A549 (cell line): Measurements from ENCODE around the gene PDE4D. TPM values are rescaled to one million over a fixed set of nuclear protein-coding genes. Genes with fewer than 3 reads are reported as not detected.

Source experiments
- ATAC-seq, 2 experiments: fragments of 200-7000 bp in 1 of 2; fragments of >200 bp in 1 of 2; cut with Nextera tagmentation in 1 of 2; cut with Tn5 transposase in 1 of 2; 3 replicates each; pipeline versions ENCODE4 v1.8.0 to v1.9.1; 2018 to 2020; ENCODE audit warnings: mild to moderate bottlenecking in 1 of 2, moderate library complexity in 1 of 2
- CTCF ChIA-PET: fragments of 300-600 bp; sonication (Branson Sonifier 250); formaldehyde crosslinking; extraction: SDS; loops from one replicate; lab custom pipeline; 2021; ENCODE audit warnings: antibody characterized with exemption, inconsistent platforms; lab: Yijun Ruan, JAX
- POLR2A ChIA-PET: fragments of 350-600 bp; formaldehyde crosslinking; extraction: SDS; loops from one replicate; lab custom pipeline; 2021; ENCODE audit warnings: antibody characterized with exemption, inconsistent platforms; lab: Yijun Ruan, JAX
- DNase-seq, 2 experiments: peaks; one replicate each; pipeline versions ENCODE4 v3.0.0 to v3.0.0-alpha.2; 2011 to 2016; ENCODE audit warnings: low read depth in 1 of 2, low spot score in 1 of 2
- FAIRE-seq: peaks from 2 replicates; lab custom pipeline; 2011; peaks lifted over from hg19 to GRCh38; lab: Jason Lieb, UNC
- H3K27ac ChIP-seq, 2 experiments: fragments of >200 bp; sonication (Bioruptor Twin); formaldehyde crosslinking; 3 replicates each; pipeline ENCODE4 v1.5.1; 2016 to 2017
- H3K4me1 ChIP-seq: fragments of >200 bp; sonication (Bioruptor Twin); formaldehyde crosslinking; 3 replicates; pipeline ENCODE4 v1.6.1; 2016
- H3K4me2 ChIP-seq: fragments of >200 bp; sonication (Bioruptor Twin); formaldehyde crosslinking; 3 replicates; pipeline ENCODE4 v1.6.1; 2016
- H3K4me3 ChIP-seq: fragments of >200 bp; sonication (Bioruptor Twin); formaldehyde crosslinking; 3 replicates; pipeline ENCODE4 v1.5.1; 2016
- H3K9me3 ChIP-seq: fragments of >200 bp; sonication (Bioruptor Twin); formaldehyde crosslinking; 3 replicates; pipeline ENCODE4 v1.6.1; 2016
- BHLHE40 ChIP-seq: IDR thresholded peaks from 2 replicates; pipeline ENCODE4 v1.6.1; 2012; ENCODE audit warnings: low read depth, low read length, inconsistent platforms
- CBX8 ChIP-seq: fragments of 200-600 bp; sonication (generic); IDR thresholded peaks from 2 replicates; pipeline ENCODE4 v1.6.1; 2016
- CEBPB ChIP-seq, 2 experiments: fragments of >200 bp in 1 of 2; sonication (Bioruptor Twin) in 1 of 2; formaldehyde crosslinking in 1 of 2; IDR thresholded peaks; 2 replicates each; pipeline ENCODE4 v1.6.1; 2012 to 2016
- EHF ChIP-seq: fragments of 250-450 bp; sonication (Bioruptor Pico); IDR thresholded peaks from 2 replicates; pipeline ENCODE4 v1.5.0; 2020; ENCODE audit warnings: mild to moderate bottlenecking
- EHMT2 ChIP-seq: fragments of 200-600 bp; sonication (generic); IDR thresholded peaks from 2 replicates; pipeline ENCODE4 v1.6.1; 2016; ENCODE audit warnings: antibody characterized with exemption, low read depth, mild to moderate bottlenecking, moderate library complexity
- FOSB ChIP-seq: fragments of 250-450 bp; sonication (Bioruptor Pico); IDR thresholded peaks from 2 replicates; pipeline ENCODE4 v1.5.0; 2020; ENCODE audit warnings: mild to moderate bottlenecking, moderate library complexity
- FOSL2 ChIP-seq, 2 experiments: fragments of 450-650 bp in 1 of 2; fragments of >200 bp in 1 of 2; sonication (Bioruptor Twin) in 1 of 2; formaldehyde crosslinking; IDR thresholded peaks; 2 replicates each; pipeline versions ENCODE4 v1.5.0 to v1.6.1; 2016 to 2020; ENCODE audit warnings: mild to moderate bottlenecking in 1 of 2, moderate library complexity in 1 of 2
- GATA3 ChIP-seq: IDR thresholded peaks from 2 replicates; pipeline ENCODE4 v1.6.1; 2012; ENCODE audit warnings: borderline replicate concordance
- KDM5A ChIP-seq: fragments of 200-600 bp; sonication (generic); IDR thresholded peaks from 2 replicates; pipeline ENCODE4 v1.6.1; 2016; ENCODE audit warnings: antibody characterized with exemption, mild to moderate bottlenecking
- NPAS2 ChIP-seq: fragments of 250-450 bp; sonication (Bioruptor Pico); IDR thresholded peaks from 2 replicates; pipeline ENCODE4 v1.8.0; 2022; ENCODE audit warnings: mild to moderate bottlenecking, moderate library complexity, borderline replicate concordance
- POLR2A ChIP-seq: IDR thresholded peaks from 2 replicates; pipeline ENCODE4 v1.6.1; 2012; ENCODE audit warnings: mild to moderate bottlenecking, low read length
- RARB ChIP-seq: fragments of 250-450 bp; sonication (Bioruptor Pico); IDR thresholded peaks from 2 replicates; pipeline ENCODE4 v1.8.0; 2021; ENCODE audit warnings: mild to moderate bottlenecking, moderate library complexity
- RFX5 ChIP-seq: fragments of 450-650 bp; IDR thresholded peaks from 2 replicates; pipeline ENCODE4 v1.7.1; 2014; ENCODE audit warnings: antibody characterized with exemption, mild to moderate bottlenecking, moderate library complexity
- RNF2 ChIP-seq: fragments of 200-600 bp; sonication (generic); IDR thresholded peaks from 2 replicates; pipeline ENCODE4 v1.6.1; 2016; ENCODE audit warnings: low read depth, mild to moderate bottlenecking, antibody characterized with exemption, moderate library complexity, borderline replicate concordance
- ZFP36 ChIP-seq: fragments of 450-650 bp; IDR thresholded peaks from 2 replicates; pipeline ENCODE4 v1.6.1; 2014; ENCODE audit warnings: borderline replicate concordance; ENCODE audit not compliant: partially characterized antibody
- ZNF302 ChIP-seq: fragments of 250-450 bp; sonication (Bioruptor Pico); IDR thresholded peaks from 2 replicates; pipeline ENCODE4 v1.9.0; 2021; ENCODE audit warnings: inconsistent platforms, mild to moderate bottlenecking, moderate library complexity
- WGBS: methylation state at CpG from one replicate; pipeline ENCODE4 v1.1.6; 2017; ENCODE audit errors: missing lambda C conversion rate; 5-methylcytosine and 5-hydroxymethylcytosine counted together
- polyA plus RNA-seq, 4 experiments: library from polyadenylated mRNA; depleted of rRNA in 3 of 4; stranded (reverse); fragments of >200 nt; fragmentation: RNase III in 1 of 4; extraction: RNeasy Plus Mini Kit Qiagen cat#74134 plus additional on column Dnase treatment in 1 of 4; gene quantifications; 2 replicates in 3 of 4; 3 replicates in 1 of 4; pipeline ENCODE4 v1.2.3, GENCODE V29; 2011 to 2017
- TF ChIP-seq, protein P1 (sequence below): fragments of 200-600 bp; sonication (generic); IDR thresholded peaks from 2 replicates; pipeline ENCODE4 v1.6.1; 2016; ENCODE audit warnings: antibody characterized with exemption, mild to moderate bottlenecking, moderate library complexity
- TF ChIP-seq, protein P2 (sequence below): fragments of >200 bp; sonication (Bioruptor Twin); formaldehyde crosslinking; IDR thresholded peaks from 2 replicates; pipeline ENCODE4 v1.6.1; 2016
- TF ChIP-seq, protein P3 (sequence below): fragments of 150-350 bp; IDR thresholded peaks from 2 replicates; pipeline ENCODE4 v1.6.1; 2014; ENCODE audit warnings: low read depth, mild to moderate bottlenecking, low read length
- TF ChIP-seq, protein P4 (sequence below): fragments of >200 bp; sonication (Bioruptor Twin); formaldehyde crosslinking; IDR thresholded peaks from 3 replicates; pipeline ENCODE4 v1.6.1; 2016

The PDE4D gene
- polyA plus RNA-seq, 2 of the 4 experiments (the other 2 are of a cell fraction), result 74.0 to 213 TPM

DNA sequence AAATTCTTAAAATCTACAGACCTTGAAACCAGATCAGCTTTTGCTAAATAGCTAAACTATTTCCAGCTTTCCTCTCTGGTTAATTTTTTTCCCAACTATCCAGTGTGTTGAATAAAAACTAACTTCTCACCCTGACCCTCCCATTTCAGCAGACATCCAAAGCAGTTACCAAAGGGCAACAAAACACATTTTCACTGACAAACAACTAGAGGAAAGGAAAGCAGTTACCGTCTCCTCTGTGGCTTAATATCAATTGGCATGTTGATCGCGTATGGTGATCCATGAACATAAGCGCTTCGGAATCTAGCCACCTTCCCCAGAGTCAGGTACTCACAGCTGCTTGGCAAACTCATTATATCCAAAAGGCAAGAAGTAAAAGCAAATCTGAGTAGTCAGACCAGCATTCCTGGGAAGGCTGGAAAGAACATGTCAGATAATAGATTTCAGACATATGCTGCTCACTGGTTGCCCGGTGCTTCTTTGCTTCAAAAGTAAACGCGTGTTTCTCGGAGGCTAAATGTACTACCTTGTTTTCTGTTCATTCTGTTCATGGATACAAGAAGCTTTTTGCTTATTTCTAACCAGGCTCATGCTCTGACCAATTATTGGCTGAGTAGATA is 463.4 kb downstream of the PDE4D start:
- ATAC-seq, result no peak

DNA sequence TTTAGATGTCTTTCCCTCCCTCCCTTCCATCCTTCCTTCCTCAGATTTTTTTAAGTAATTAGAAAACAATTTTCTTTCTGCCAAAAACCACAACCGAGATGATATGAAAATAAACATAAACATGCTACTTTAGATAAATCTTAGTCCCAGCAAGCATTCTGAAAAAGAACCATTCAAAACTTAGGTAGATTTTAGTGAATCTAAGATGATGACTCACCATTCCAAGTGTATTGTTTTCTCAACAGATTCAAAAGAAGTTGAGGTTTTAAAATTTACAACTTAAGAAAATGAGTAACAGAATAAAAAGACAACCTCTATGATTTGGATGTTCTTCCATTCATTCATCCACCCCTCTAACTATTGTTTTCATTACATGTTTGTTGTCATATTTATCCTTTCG is 465.1 kb downstream of the PDE4D start:
- CTCF ChIA-PET, result no interaction called here
- ATAC-seq (no peak), FAIRE-seq (no peak), DNase-seq (no peak)
- no peak overlapping the region for H3K4me3 ChIP-seq
- H3K9me3 ChIP-seq, result no peaks in the 10 kb centered on the region
- no peak for TF ChIP-seq RNF2
- no peak for TF ChIP-seq FOSB (CRISPR knock-in tag)
- TF ChIP-seq FOSL2 (IDR thresholded peaks at IDR 0.05), result no peak
- peak; percentile 87 for TF ChIP-seq FOSL2 (CRISPR knock-in tag; IDR thresholded peaks at IDR 0.05)
- no peak for TF ChIP-seq GATA3
- TF ChIP-seq ZNF302 (CRISPR knock-in tag), result no peak
- 75% methylated on average over 2 of the region's 2 CpGs for WGBS
- H3K27ac ChIP-seq, result no peak overlapping the region
- POLR2A ChIA-PET, result no interaction called here
- H3K4me2 ChIP-seq, result peak overlapping the region; percentile 10; the same call in 1 of the 3 replicates
- peaks cover 53% of the 10 kb centered on the region for H3K4me1 ChIP-seq

More for the DNA sequence above, 463.4 kb downstream of the PDE4D start:
- Histone ChIP-seq H3K4me3 (no peak overlapping the region), H3K27ac (no peak overlapping the region), H3K4me2 (no peak overlapping the region), H3K9me3 (no peaks in the 10 kb centered on the region), H3K4me1 (peaks cover 49% of the 10 kb centered on the region)
- DNase-seq (no peak), FAIRE-seq (no peak)
- 94% methylated on average over 9 of the region's 9 CpGs for WGBS
- CTCF ChIA-PET, result no interaction called here
- POLR2A ChIA-PET, result no interaction called here
- TF ChIP-seq, protein P1, sequence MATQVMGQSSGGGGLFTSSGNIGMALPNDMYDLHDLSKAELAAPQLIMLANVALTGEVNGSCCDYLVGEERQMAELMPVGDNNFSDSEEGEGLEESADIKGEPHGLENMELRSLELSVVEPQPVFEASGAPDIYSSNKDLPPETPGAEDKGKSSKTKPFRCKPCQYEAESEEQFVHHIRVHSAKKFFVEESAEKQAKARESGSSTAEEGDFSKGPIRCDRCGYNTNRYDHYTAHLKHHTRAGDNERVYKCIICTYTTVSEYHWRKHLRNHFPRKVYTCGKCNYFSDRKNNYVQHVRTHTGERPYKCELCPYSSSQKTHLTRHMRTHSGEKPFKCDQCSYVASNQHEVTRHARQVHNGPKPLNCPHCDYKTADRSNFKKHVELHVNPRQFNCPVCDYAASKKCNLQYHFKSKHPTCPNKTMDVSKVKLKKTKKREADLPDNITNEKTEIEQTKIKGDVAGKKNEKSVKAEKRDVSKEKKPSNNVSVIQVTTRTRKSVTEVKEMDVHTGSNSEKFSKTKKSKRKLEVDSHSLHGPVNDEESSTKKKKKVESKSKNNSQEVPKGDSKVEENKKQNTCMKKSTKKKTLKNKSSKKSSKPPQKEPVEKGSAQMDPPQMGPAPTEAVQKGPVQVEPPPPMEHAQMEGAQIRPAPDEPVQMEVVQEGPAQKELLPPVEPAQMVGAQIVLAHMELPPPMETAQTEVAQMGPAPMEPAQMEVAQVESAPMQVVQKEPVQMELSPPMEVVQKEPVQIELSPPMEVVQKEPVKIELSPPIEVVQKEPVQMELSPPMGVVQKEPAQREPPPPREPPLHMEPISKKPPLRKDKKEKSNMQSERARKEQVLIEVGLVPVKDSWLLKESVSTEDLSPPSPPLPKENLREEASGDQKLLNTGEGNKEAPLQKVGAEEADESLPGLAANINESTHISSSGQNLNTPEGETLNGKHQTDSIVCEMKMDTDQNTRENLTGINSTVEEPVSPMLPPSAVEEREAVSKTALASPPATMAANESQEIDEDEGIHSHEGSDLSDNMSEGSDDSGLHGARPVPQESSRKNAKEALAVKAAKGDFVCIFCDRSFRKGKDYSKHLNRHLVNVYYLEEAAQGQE, result no peak
- TF ChIP-seq CBX8 (no peak), ZFP36 (no peak), RARB (CRISPR knock-in tag) (no peak), ZNF302 (CRISPR knock-in tag) (no peak)
- TF ChIP-seq, protein P2, sequence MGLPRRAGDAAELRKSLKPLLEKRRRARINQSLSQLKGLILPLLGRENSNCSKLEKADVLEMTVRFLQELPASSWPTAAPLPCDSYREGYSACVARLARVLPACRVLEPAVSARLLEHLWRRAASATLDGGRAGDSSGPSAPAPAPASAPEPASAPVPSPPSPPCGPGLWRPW, result no peak
- TF ChIP-seq, protein P3, sequence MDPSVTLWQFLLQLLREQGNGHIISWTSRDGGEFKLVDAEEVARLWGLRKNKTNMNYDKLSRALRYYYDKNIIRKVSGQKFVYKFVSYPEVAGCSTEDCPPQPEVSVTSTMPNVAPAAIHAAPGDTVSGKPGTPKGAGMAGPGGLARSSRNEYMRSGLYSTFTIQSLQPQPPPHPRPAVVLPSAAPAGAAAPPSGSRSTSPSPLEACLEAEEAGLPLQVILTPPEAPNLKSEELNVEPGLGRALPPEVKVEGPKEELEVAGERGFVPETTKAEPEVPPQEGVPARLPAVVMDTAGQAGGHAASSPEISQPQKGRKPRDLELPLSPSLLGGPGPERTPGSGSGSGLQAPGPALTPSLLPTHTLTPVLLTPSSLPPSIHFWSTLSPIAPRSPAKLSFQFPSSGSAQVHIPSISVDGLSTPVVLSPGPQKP, result no peak

DNA sequence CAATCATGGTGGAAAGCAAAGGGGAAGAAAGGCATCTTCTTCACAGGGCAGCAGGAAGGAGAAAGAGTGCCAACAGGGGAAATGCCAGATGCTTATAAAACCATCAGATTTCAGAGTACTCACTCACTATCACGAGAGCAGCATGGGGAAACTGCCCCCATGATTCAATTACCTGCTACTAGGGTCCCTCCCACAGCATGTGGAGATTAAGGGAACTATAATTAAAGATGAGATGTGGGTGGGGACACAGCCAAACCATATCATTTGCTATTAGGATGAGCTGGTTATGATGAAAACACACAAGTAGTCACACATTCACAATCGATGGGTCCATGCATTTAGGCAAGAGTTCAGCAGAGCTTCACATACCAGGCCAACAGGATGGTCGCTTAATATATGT is 469.0 kb downstream of the PDE4D start:
- H3K9me3 ChIP-seq, result no peaks in the 10 kb centered on the region
- TF ChIP-seq GATA3 (no peak), EHF (CRISPR knock-in tag) (no peak), CEBPB (IDR thresholded peaks at IDR 0.05) (no peak), ZNF302 (CRISPR knock-in tag) (no peak), NPAS2 (CRISPR knock-in tag) (no peak), BHLHE40 (no peak), POLR2A (no peak), RFX5 (no peak), KDM5A (no peak), EHMT2 (no peak)
- TF ChIP-seq, protein P4, sequence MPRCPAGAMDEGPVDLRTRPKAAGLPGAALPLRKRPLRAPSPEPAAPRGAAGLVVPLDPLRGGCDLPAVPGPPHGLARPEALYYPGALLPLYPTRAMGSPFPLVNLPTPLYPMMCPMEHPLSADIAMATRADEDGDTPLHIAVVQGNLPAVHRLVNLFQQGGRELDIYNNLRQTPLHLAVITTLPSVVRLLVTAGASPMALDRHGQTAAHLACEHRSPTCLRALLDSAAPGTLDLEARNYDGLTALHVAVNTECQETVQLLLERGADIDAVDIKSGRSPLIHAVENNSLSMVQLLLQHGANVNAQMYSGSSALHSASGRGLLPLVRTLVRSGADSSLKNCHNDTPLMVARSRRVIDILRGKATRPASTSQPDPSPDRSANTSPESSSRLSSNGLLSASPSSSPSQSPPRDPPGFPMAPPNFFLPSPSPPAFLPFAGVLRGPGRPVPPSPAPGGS, result no peak
- TF ChIP-seq, all 56 proteins: peak for 0
- no peak for ATAC-seq
- ChIA-PET POLR2A (no interaction called here), CTCF (no interaction called here)
- DNase-seq, result no peak
- Histone ChIP-seq H3K27ac (no peak overlapping the region), H3K4me3 (no peak overlapping the region), H3K4me1 (peaks cover 57% of the 10 kb centered on the region), H3K4me2 (no peak overlapping the region)
- FAIRE-seq, result no peak
- 83% methylated on average over 3 of the region's 3 CpGs for WGBS
